ENCODE measurements around the gene DOP1B.

Gene DOP1B

DNA sequence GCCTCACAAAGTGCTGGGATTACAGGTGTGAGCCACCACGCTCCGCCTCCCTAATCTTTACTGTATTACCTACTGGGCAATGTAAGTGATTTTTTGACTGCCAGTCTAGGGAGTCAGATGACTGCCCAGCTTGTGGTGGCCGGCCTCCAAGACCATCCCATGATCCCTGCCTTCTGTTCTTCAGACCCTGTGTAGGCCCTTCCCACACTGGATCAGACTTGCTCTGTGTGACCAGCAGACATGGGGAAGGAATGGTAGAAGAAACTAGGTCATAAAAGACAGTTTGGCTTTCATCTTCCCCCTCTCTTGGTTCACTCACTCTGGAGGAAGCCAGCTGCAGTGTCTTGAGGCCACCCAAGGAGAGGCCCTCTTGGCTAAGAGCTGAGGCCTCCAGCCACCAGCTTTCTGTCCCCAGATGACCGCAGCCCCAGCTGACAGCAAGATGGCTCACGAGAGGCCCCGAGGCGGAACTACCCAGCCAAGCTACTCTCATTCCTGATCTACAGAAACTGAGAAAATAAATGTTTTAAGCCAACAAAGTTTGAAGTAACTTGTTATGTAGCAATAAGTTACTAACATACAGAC lies 36.2 kb upstream of the DOP1B start:
- no peaks in the 10 kb centered on the region for H3K79me2 ChIP-seq (ENCODE audit: insufficient read depth, low read length)
- H3K9ac ChIP-seq (ENCODE audit: low read length): no peak overlapping the region
- no peaks in the 10 kb centered on the region for H3K9me2 ChIP-seq (replicated peaks; ENCODE audit: insufficient read depth, low read length)
- no peaks in the 10 kb centered on the region for H3K9me3 ChIP-seq (ENCODE audit: insufficient read depth, low read length)
- no peak overlapping the region for H3K4me2 ChIP-seq (ENCODE audit: low read depth, low read length, poor library complexity, severe bottlenecking)
- TF ChIP-seq EZH2phosphoT487 (conservative IDR thresholded peaks at IDR 0.05; ENCODE audit: low read length): no peak
- TF ChIP-seq, protein P1, sequence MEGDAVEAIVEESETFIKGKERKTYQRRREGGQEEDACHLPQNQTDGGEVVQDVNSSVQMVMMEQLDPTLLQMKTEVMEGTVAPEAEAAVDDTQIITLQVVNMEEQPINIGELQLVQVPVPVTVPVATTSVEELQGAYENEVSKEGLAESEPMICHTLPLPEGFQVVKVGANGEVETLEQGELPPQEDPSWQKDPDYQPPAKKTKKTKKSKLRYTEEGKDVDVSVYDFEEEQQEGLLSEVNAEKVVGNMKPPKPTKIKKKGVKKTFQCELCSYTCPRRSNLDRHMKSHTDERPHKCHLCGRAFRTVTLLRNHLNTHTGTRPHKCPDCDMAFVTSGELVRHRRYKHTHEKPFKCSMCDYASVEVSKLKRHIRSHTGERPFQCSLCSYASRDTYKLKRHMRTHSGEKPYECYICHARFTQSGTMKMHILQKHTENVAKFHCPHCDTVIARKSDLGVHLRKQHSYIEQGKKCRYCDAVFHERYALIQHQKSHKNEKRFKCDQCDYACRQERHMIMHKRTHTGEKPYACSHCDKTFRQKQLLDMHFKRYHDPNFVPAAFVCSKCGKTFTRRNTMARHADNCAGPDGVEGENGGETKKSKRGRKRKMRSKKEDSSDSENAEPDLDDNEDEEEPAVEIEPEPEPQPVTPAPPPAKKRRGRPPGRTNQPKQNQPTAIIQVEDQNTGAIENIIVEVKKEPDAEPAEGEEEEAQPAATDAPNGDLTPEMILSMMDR (IDR thresholded peaks at IDR 0.05; ENCODE audit: insufficient read depth, low read length, poor library complexity, severe bottlenecking): no peak
- no peak overlapping the region for H3K4me3 ChIP-seq (ENCODE audit: insufficient read depth, low read length, poor library complexity, severe bottlenecking)
- no peaks in the 10 kb centered on the region for H4K20me1 ChIP-seq (ENCODE audit: low read depth, low read length)
- H3K27ac ChIP-seq (ENCODE audit: low read depth, low read length): no peak overlapping the region
- no peak overlapping the region for H2AFZ ChIP-seq (ENCODE audit: low read depth, low read length, severe bottlenecking)
- H3K36me3 ChIP-seq (ENCODE audit: low read length): no peaks in the 10 kb centered on the region
- no peaks in the 10 kb centered on the region for H3K27me3 ChIP-seq (ENCODE audit: low read length)
- H3F3A ChIP-seq (ENCODE audit: insufficient read depth): no peaks in the 10 kb centered on the region

DNA sequence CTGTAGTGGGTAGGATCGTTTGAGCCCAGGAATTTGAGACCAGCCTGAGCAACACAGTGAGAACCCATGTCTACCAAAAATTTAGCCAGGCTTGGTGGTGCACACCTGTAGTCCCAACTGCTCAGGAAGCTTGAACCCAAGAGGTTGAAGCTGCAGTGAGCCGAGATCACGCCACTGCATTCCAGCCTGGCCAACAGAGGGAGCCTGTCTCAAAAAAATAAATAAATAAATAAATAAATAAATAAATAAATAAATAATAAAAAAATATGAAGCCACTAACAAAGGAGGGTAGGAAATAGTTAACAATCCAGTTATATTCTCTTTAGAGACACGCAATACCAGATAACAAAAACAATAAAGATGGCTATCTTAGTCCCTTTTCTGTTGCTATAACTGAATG lies 33.6 kb upstream of the DOP1B start:
- no peak overlapping the region for H3K4me2 ChIP-seq (ENCODE audit: low read depth, low read length, poor library complexity, severe bottlenecking)
- H3K79me2 ChIP-seq (ENCODE audit: insufficient read depth, low read length): no peaks in the 10 kb centered on the region
- no peak overlapping the region for H3K4me3 ChIP-seq (ENCODE audit: insufficient read depth, low read length, poor library complexity, severe bottlenecking)
- no peaks in the 10 kb centered on the region for H3F3A ChIP-seq (ENCODE audit: insufficient read depth)
- H3K27ac ChIP-seq (ENCODE audit: low read depth, low read length): no peak overlapping the region
- no peak overlapping the region for H3K9ac ChIP-seq (ENCODE audit: low read length)
- no peaks in the 10 kb centered on the region for H3K27me3 ChIP-seq (ENCODE audit: low read length)
- no peak overlapping the region for H2AFZ ChIP-seq (ENCODE audit: low read depth, low read length, severe bottlenecking)
- no peaks in the 10 kb centered on the region for H3K9me2 ChIP-seq (replicated peaks; ENCODE audit: insufficient read depth, low read length)
- TF ChIP-seq, protein P1 (IDR thresholded peaks at IDR 0.05; ENCODE audit: insufficient read depth, low read length, poor library complexity, severe bottlenecking): peak; percentile 24
- TF ChIP-seq EZH2phosphoT487 (conservative IDR thresholded peaks at IDR 0.05; ENCODE audit: low read length): no peak
- H3K9me3 ChIP-seq (ENCODE audit: insufficient read depth, low read length): no peaks in the 10 kb centered on the region
- H3K36me3 ChIP-seq (ENCODE audit: low read length): no peaks in the 10 kb centered on the region
- no peaks in the 10 kb centered on the region for H4K20me1 ChIP-seq (ENCODE audit: low read depth, low read length)

DNA sequence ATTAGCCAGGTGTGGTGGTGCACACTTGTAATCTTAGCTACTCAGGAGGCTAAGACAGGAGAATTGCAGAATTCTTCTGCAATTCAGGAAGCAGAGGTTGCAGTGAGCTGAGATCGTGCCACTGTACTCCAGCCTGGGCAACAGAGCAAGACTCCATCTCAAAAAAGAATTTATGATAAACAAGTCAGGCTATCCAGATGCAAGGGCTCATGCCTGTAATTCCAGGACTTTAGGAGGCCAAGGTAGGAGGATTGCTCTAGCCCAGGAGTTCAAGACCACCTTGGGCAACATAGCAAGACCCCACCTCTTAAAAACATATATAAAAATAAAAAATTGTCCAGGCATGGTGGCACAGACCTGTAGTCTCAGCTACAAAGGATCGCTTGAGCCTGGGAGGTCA lies 32.2 kb upstream of the DOP1B start:
- no peak overlapping the region for H3K27ac ChIP-seq (ENCODE audit: low read depth, low read length)
- no peaks in the 10 kb centered on the region for H3K9me3 ChIP-seq (ENCODE audit: insufficient read depth, low read length)
- no peak overlapping the region for H3K4me2 ChIP-seq (ENCODE audit: low read depth, low read length, poor library complexity, severe bottlenecking)
- H3K9ac ChIP-seq (ENCODE audit: low read length): no peak overlapping the region
- no peaks in the 10 kb centered on the region for H3K9me2 ChIP-seq (replicated peaks; ENCODE audit: insufficient read depth, low read length)
- no peaks in the 10 kb centered on the region for H3F3A ChIP-seq (ENCODE audit: insufficient read depth)
- H4K20me1 ChIP-seq (ENCODE audit: low read depth, low read length): no peaks in the 10 kb centered on the region
- no peak overlapping the region for H2AFZ ChIP-seq (ENCODE audit: low read depth, low read length, severe bottlenecking)
- H3K27me3 ChIP-seq (ENCODE audit: low read length): no peaks in the 10 kb centered on the region
- TF ChIP-seq, protein P1 (IDR thresholded peaks at IDR 0.05; ENCODE audit: insufficient read depth, low read length, poor library complexity, severe bottlenecking): no peak
- no peak for TF ChIP-seq EZH2phosphoT487 (conservative IDR thresholded peaks at IDR 0.05; ENCODE audit: low read length)
- H3K4me3 ChIP-seq (ENCODE audit: insufficient read depth, low read length, poor library complexity, severe bottlenecking): no peak overlapping the region
- no peaks in the 10 kb centered on the region for H3K79me2 ChIP-seq (ENCODE audit: insufficient read depth, low read length)
- H3K36me3 ChIP-seq (ENCODE audit: low read length): no peaks in the 10 kb centered on the region

Measured in SU-DHL-6 (cell line).